Left lung (tissue), 10 donors: Measurements from ENCODE around the gene FBXL15. TPM values are rescaled to one million over a fixed set of nuclear protein-coding genes. Genes with fewer than 3 reads are reported as not detected.

Experiments used
- ATAC-seq: fragments of 200-7000 bp; cut with Tn5 transposase; one replicate; pipeline ENCODE4 v1.9.1; 2020; ENCODE audit warnings: moderate library complexity
- DNase-seq, 4 donors: peaks; one replicate each; pipeline ENCODE4 v3.0.0-alpha.2; 2013 to 2020
- H3K27ac ChIP-seq, 2 donors: fragments of 200-600 bp; sonication (generic) in 1 of 2; one replicate each; pipeline versions ENCODE4 v1.5.0 to v1.8.0; 2020 to 2021
- H3K27me3 ChIP-seq, 2 donors: fragments of 200-600 bp; sonication (generic) in 1 of 2; one replicate each; pipeline versions ENCODE4 v1.5.0 to v1.8.0; 2020 to 2021
- H3K36me3 ChIP-seq, 2 donors: fragments of 200-600 bp; sonication (generic) in 1 of 2; one replicate each; pipeline versions ENCODE4 v1.5.0 to v1.8.0; 2020 to 2021
- H3K4me1 ChIP-seq, 2 donors: fragments of 200-600 bp; one replicate each; pipeline ENCODE4 v1.8.0; 2021
- H3K4me3 ChIP-seq, 2 donors: fragments of 200-600 bp; sonication (generic) in 1 of 2; one replicate each; pipeline versions ENCODE4 v1.5.0 to v1.8.0; 2020 to 2021; ENCODE audit warnings: mild to moderate bottlenecking in 1 of 2
- H3K9me3 ChIP-seq, 2 donors: fragments of 200-600 bp; sonication (generic) in 1 of 2; one replicate each; pipeline versions ENCODE4 v1.5.0 to v1.8.0; 2020 to 2021
- CTCF ChIP-seq, 2 donors: fragments of 200-600 bp; sonication (generic) in 1 of 2; IDR thresholded peaks; one replicate each; pipeline versions ENCODE4 v1.5.0 to v1.8.0; 2021; ENCODE audit warnings: antibody characterized with exemption in 2 of 2
- intact Hi-C, 2 donors: fragments of 100-400 bp; cut with DNase I; formaldehyde crosslinking; loops; one replicate each; pipeline versions ENCODE4 v1.11.2 to v1.14.2; 2022
- polyA plus RNA-seq, 6 donors: library from polyadenylated mRNA; unstranded; fragments of 120-200 nt; gene quantifications; one replicate each; pipeline ENCODE4 v1.2.1, GENCODE V29; 2013; ENCODE audit not compliant: insufficient read length in 6 of 6
- total RNA-seq, 2 donors: library from RNA; stranded (reverse); fragmentation: NEBNext Ultra II Directional; extraction: Animal tissue kit (Norgen Biotek cat#: 25700); gene quantifications; one replicate each; pipeline ENCODE4 v1.2.1, GENCODE V29; 2021
- donor health status: DM: no; HTN: yes; CAD: no.
- donor health status: DM: no; HTN: no; CAD: no.

The FBXL15 gene
- total and polyA plus RNA-seq, 8 donors: 5.7 to 18.7 (median 7.4) TPM

- intact Hi-C loops: no loop called here
- Histone ChIP-seq H3K27me3 (no peaks in the 10 kb centered on the region), H3K36me3 (peaks cover under 1 to 38% of the 10 kb centered on the region in 2 donors), H3K4me3 (no peak overlapping the region), H3K9me3 (no peaks in the 10 kb centered on the region), H3K27ac (peak overlapping the region; percentile 44 to 46), H3K4me1 (peaks cover 7 to 17% of the 10 kb centered on the region in 2 donors)
- no peak for TF ChIP-seq CTCF (IDR thresholded peaks at IDR 0.05)
- ATAC-seq (peak; percentile 84), DNase-seq (peak in 1 of 4 donors; percentile 46)
These were observed 35.8 kb upstream of the FBXL15 start for GRCh38 chr10:102384606-102385429.

- Histone ChIP-seq H3K27ac (no peak overlapping the region), H3K9me3 (no peaks in the 10 kb centered on the region), H3K4me1 (peaks cover 9 to 21% of the 10 kb centered on the region in 2 donors), H3K36me3 (no peaks in the 10 kb centered on the region), H3K27me3 (no peaks in the 10 kb centered on the region), H3K4me3 (no peak overlapping the region)
- DNase-seq: no peak
- ATAC-seq: no peak
- intact Hi-C loops: loop anchor here in 1 of 2 donors (10.0 kb wide), 1 partner anchor 205 kb away; no protein-coding TSS in a partner anchor
- TF ChIP-seq CTCF (IDR thresholded peaks at IDR 0.05): no peak
These were observed 30.7 kb upstream of the FBXL15 start for GRCh38 chr10:102389894-102390293.

DNA sequence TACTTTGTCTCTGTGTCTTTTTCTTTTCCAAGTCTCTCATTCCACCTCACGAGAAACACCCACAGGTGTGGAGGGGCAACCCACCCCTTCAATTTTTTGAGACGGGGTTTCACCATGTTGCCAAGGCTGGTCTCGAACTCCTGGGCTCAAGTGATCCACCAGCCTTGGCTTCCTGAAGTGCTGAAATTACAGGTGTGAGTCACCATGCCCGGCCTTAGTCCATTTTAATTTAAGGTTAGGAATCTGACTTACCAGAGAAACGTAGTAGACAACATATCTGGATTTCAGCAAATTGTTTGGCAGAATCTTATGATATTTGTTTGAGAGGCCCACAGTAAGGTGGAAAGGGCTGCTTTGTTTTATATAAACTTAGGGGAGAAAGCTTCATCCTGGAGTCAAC lies 28.3 kb upstream of the FBXL15 start:
- TF ChIP-seq CTCF (IDR thresholded peaks at IDR 0.05): no peak
- DNase-seq (no peak), ATAC-seq (no peak)
- no peaks in the 10 kb centered on the region for H3K9me3 ChIP-seq
- intact Hi-C loops: loop anchor here in 1 of 2 donors (10.0 kb wide), 1 partner anchor 202 kb away; no protein-coding TSS in a partner anchor
- no peaks in the 10 kb centered on the region for H3K27me3 ChIP-seq
- peaks cover 0 to 10% of the 10 kb centered on the region in 2 donors for H3K36me3 ChIP-seq
- H3K4me3 ChIP-seq: no peak overlapping the region
- peaks cover 10 to 26% of the 10 kb centered on the region in 2 donors for H3K4me1 ChIP-seq
- no peak overlapping the region for H3K27ac ChIP-seq

- Histone ChIP-seq H3K27ac (peak overlapping the region; percentile 96), H3K4me1 (peaks cover 10 to 39% of the 10 kb centered on the region in 2 donors), H3K27me3 (no peaks in the 10 kb centered on the region), H3K4me3 (peak overlapping the region; percentile 44 to 72), H3K36me3 (peaks cover 0 to 22% of the 10 kb centered on the region in 2 donors), H3K9me3 (no peaks in the 10 kb centered on the region)
- peak; percentile 91 to 95 for TF ChIP-seq CTCF (IDR thresholded peaks at IDR 0.05)
- intact Hi-C loops: loop anchor here in 1 of 2 donors (10.0 kb wide), 1 partner anchor 201 kb away; no protein-coding TSS in a partner anchor
- DNase-seq (no peak), ATAC-seq (no peak)
These were observed 27.1 kb upstream of the FBXL15 start for GRCh38 chr10:102393411-102394078.
